HG02870 (cell line): Measurements from ENCODE around the gene JPH3.
"Not testable (repeated sequence)": the region's sequence is repeated elsewhere in the genome, so short reads cannot be mapped to it uniquely, and the experiment has no call there.

ENCODE experiments used
- ATAC-seq: cut with Tn5 transposase; IDR thresholded peaks from one replicate; pipeline ENCODE4 v1.9.1; 2021; ENCODE audit warnings: mild to moderate bottlenecking, moderate library complexity; ENCODE audit not compliant: unreplicated experiment

The JPH3 gene

GRCh38 chr16:87708881-87709638 is 106.8 kb downstream of the JPH3 start:
- no peak for ATAC-seq

GRCh38 chr16:87709677-87710076 is 107.4 kb downstream of the JPH3 start:
- ATAC-seq = no peak

- ATAC-seq = no peak
These were observed 108.6 kb downstream of the JPH3 start for GRCh38 chr16:87710887-87711286.

- no peak for ATAC-seq
These were observed 110.0 kb downstream of the JPH3 start for GRCh38 chr16:87712184-87712762.

GRCh38 chr16:87713451-87714229 is 111.3 kb downstream of the JPH3 start:
- no peak for ATAC-seq

GRCh38 chr16:87715231-87715630 is 112.9 kb downstream of the JPH3 start:
- ATAC-seq = no peak

- no peak for ATAC-seq
These were observed 113.3 kb downstream of the JPH3 start for GRCh38 chr16:87715658-87716057.

GRCh38 chr16:87718831-87719230 is 116.5 kb downstream of the JPH3 start:
- ATAC-seq = not testable (repeated sequence)

GRCh38 chr16:87720446-87720845 is 118.1 kb downstream of the JPH3 start:
- no peak for ATAC-seq

GRCh38 chr16:87721622-87722585 is 119.6 kb downstream of the JPH3 start:
- no peak for ATAC-seq

- no peak for ATAC-seq
These were observed 120.4 kb downstream of the JPH3 start for GRCh38 chr16:87722590-87723225.

- ATAC-seq = no peak
These were observed 120.9 kb downstream of the JPH3 start for GRCh38 chr16:87723226-87723623.

GRCh38 chr16:87724490-87725291 is 122.4 kb downstream of the JPH3 start:
- no peak for ATAC-seq

- ATAC-seq = no peak
These were observed 123.4 kb downstream of the JPH3 start for GRCh38 chr16:87725596-87726235.

GRCh38 chr16:87726577-87726976 is 124.3 kb downstream of the JPH3 start:
- not testable (repeated sequence) for ATAC-seq

- no peak for ATAC-seq
These were observed 125.0 kb downstream of the JPH3 start for GRCh38 chr16:87727346-87727745.

GRCh38 chr16:87728026-87728425 is 125.7 kb downstream of the JPH3 start:
- no peak for ATAC-seq

GRCh38 chr16:87729266-87729954 is 127.1 kb downstream of the JPH3 start:
- ATAC-seq = no peak
